Limb (tissue), 2 donors: ENCODE results near the gene FNDC11.

ENCODE experiments used
- DNase-seq, 2 donors: peaks; one replicate each; pipeline ENCODE4 v3.0.0-alpha.2; 2016; ENCODE audit errors: extremely low spot score in 2 of 2

Gene FNDC11

GRCh38 chr20:63578224-63579016 is 24.5 kb downstream of the FNDC11 start:
- no peak for DNase-seq

GRCh38 chr20:63579017-63579694 is 25.2 kb downstream of the FNDC11 start:
- DNase-seq: no peak

DNA sequence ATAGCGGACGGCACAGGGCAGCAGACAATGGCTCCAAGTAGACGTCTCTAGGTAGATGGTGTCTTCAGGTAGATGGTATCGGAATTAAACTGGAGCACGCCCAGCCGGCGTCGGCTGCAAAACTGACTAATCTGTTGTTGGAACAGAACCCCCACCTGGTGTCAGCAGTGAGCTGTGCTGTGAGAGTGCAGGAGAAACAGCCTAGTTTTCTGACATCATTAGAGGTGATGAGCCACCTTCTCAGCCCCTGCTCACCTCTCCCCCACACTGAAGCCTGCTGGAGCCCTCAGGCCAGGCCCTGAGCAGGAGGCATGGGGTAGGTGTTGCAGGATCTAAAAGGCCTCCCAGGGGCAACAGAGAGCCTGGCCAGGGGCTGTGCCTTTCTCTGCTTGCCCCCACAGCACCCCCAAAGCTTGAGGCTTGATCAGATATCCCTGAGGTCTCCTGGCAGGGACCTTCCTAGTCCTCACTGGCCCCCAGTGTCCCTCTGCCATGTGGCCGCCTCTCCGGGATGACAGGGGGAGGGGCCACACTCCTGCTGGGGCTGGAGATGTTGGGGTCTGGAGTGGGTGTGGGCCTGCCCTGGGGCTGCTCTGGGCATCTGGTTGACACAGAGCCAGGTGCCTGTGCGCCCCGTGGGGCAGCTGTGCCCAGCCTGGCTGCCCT is 27.0 kb downstream of the FNDC11 start:
- no peak for DNase-seq

DNA sequence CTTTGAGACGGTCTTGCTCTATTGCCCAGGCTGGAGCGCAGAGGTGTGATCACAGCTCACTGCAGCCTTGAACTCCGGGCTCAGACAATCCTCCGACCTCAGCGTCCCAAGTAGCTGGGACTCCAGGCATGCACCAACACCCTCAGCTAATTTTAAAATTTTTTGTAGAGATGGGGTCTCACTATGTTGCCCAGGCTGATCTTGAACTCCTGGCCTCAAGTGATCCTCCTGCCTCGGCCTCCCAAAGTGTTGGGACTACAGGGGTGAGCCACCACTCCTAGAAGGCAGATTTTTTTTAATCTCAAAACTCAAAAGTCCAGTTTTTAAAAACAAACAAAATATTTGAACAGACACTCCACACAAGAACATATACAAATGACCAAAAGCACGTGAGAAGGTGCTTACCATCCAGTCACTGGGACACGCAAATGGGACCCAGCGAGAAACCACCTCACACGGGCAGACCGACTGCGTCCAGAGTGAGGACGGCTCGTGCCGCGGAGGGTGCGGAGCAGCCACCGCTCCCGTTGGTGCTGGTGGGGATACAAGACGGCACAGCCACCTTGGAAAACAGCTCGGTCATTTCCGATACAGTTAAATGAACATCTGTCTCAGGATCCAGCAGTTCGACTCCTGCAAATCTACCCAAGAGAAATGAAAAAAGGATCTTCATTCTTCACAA is 28.6 kb downstream of the FNDC11 start:
- no peak for DNase-seq

DNA sequence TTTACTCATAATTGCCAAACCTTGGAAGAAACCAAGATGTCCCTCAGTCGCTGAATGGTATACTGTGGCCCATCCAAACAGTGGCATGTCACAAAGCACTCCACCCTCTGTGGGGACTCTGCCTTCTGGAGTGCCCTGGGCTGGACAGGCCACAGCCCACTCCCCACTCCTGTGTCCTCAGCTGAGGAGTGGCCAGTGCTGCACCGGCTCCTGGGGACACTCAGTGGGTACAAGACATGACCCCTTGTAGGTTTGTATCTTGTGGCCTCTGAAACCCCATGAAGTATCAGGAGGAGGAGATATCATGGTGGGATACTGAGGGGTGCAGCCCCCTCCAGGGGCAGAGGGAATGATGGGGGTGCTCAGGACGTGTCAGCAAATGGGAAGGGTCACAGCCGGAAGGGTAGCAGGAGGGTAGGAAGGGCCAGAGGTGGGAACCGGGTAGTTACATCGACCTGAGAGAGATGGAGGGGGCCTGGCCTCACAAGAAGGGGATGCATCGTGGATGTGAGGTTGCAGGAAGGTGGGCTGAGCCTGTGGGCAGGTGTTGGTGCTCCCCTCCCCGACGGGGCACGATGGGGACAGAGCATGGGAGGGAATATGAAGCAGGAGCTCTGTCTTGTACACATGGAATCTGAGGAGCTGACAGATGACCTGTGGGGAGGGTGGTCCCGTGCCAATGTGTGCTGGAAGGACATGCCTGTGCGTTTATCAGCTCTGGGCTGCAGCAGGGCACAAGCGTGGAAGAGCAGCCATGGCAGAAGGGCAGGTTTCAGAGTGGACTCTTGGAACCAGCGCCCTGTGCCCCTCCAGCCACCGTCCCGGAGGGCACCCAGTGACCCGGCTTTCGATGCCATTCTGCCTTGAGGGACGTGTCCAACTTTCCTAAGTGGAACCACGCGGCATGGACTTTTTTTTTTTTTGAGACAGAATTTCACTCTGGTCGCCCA is 31.9 kb downstream of the FNDC11 start:
- DNase-seq: no peak

DNA sequence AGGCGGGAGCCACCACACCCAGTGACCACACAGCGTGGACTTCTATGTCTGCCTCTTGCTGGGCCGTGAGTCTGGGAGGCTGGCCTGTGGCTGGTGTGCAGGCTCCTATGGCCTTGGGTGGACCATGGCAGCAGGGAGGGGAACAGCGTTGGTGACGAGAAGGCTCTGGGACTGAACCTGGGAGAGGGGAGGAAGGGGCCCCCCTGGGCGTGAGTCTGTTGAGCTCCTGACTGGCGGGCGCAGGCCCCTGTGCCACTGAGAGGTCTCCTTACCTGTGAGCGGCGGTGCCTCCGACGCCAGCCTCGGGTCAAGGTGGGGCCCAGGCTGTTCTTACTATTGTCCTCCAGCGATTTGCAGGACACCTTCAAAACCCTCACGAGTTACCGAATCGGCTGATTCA is 32.8 kb downstream of the FNDC11 start:
- no peak for DNase-seq

GRCh38 chr20:63587256-63587655 is 33.3 kb downstream of the FNDC11 start:
- no peak for DNase-seq

- DNase-seq: no peak
Measured at GRCh38 chr20:63587776-63588591, 34.0 kb downstream of the FNDC11 start.

GRCh38 chr20:63588641-63589041 is 34.7 kb downstream of the FNDC11 start:
- no peak for DNase-seq

DNA sequence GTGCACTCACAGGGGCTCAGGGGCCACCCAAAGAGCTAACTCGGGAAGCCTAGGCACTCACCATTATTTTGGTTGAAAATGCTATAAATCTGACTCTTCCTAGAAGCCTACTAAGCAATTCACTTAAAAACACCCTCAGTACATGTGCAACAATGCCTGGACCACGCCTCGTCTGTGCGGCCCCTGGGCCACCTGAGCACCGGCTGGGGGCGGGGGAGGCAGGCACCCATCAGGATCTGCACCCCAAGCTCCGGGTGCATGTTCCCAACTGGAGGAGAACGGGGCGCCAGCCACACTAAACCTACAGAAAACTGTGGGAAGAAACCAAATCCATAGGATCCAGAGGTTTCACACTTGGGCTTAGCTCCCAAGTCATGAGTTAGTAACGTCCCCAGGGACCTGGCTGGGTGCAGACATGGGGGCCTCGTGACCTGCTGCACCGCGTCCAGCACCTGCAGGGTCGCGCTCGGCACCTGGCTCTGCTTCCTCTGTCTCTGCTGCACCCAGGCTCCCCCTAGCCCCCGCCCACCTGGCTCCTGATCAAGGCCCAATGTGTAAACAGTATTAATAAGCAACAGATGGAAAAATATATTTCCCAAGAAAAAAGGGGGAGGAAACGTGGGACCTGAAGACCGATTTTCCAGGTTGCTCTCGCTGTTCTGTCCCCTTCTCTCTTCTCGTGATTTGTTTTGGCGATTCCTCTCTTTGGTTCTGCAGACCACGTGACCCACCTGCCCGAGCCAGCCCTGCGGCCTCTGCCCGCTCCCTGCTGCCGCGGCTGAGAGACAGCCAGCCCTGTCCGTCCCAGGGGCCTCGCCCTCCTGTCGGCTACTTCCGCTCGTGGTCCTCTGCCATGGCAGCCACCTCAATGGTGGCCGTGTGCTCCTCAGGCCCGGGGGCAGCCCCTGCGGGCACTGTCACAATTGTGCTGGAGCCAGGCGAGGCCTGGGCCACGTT is 35.6 kb downstream of the FNDC11 start:
- no peak for DNase-seq

GRCh38 chr20:63590218-63591146 is 36.5 kb downstream of the FNDC11 start:
- DNase-seq: no peak

DNA sequence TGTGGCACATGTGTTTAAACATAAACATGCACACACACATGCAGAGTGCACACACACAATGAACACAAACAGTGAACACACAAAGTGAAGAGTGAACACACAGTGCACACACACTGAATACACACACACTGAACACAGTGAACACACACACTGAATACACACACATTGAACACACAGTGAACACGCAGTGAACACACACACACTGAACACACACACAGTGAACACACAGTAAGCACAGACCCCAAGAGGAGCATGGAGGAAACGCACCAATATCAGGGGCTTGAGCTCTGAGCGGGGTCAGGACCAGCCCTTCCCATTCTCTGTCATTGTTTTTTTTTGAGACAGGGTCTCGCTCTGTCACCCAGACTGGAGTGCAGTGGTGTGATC is 37.2 kb downstream of the FNDC11 start:
- DNase-seq: no peak

GRCh38 chr20:63591786-63592355 is 37.9 kb downstream of the FNDC11 start:
- DNase-seq: no peak

DNA sequence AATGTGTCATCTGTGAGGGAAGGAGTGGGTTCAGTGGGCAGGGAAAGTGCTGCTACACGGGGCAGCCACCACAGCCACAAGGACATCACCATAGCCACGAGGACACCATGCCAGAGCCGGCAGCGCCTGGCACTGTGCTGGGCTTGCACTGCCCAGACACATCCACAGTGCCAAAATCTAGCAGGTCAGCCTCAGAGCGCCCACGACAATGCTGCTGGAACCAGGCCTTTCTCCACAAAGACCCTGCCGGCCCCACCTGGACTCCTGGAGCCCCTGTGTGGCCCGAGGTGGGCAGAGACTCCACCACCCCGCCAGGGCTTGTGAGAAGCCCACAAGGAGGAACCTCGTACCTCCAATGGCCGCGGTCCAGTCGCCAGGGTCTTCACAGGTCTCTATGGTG is 38.7 kb downstream of the FNDC11 start:
- DNase-seq: no peak

DNA sequence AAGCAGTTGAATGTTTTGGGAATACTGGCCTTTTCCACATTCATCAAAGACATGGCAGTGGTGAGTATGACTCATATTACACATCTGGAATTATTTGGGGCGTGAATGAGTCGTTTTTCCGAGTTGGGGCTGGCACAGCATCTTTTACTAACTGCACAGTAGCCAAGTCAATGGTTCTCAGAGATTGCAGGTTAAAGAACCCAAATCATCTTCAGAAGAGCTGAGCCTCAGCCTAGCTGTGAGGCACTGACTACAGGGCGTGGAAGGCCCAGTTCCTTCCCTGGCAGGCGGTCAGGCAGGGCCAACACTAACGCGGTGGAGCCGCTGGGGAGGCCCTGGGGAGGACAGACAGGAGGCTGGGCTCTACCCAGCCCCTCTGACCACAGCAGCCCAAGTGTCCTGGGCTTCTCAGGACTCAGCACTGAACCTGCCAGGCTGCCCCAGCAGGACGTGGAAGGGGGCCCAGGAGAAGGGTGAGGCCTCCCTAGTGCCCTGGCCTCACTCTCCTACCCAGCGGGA is 40.1 kb downstream of the FNDC11 start:
- no peak for DNase-seq

DNA sequence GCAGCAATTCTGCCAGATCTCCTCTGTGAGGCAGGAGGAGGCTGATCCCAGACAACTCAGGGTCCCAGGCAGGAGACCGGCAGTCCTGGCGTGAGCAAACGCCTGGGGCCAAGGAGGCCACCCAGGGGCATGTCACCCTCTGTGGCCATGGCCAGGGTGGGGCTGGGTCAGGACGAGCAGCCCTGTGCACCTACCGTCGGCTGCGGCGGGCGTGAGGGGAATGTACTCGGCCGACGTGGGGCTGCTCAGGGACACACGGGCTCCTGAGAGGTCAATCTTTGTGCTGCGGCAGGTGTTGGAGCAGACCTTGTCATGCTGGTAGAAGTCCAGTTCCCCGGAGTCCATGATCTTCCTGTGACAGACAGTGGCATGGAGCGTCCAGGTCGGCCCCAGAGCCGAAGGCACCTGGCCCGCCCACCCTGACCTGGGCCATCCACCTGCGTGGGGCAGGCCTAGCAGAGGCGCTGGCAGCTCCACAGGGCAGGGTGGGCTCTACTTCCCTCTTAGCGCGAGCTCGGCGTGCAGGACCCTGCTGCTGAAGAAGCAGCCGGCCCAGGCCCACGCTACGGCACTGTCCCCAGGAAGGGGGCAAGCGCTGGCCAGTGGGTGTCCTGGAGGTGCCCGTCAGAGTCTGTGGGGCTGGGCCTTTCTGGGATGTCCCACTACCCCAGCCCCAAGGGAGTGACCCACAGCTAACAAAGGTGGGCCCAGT is 41.6 kb downstream of the FNDC11 start:
- no peak for DNase-seq

GRCh38 chr20:63596423-63596822 is 42.5 kb downstream of the FNDC11 start:
- no peak for DNase-seq
